Nephron progenitor cell (in vitro differentiated cells): ENCODE measurements around the gene PARP14.
"Not testable (repeated sequence)": the region's sequence is repeated elsewhere in the genome, so short reads cannot be mapped to it uniquely, and the experiment has no call there.

ENCODE experiments used
- DNase-seq: peaks from one replicate; pipeline ENCODE4 v3.0.0; 2021
- H3K27ac Mint-ChIP-seq: 2 replicates; pipeline ENCODE4 v1.8.0; 2021; ENCODE audit warnings: mild to moderate bottlenecking, moderate library complexity, mixed read lengths
- H3K27me3 Mint-ChIP-seq: 2 replicates; pipeline ENCODE4 v1.8.0; 2021; ENCODE audit warnings: mild to moderate bottlenecking, low read depth, mixed read lengths; ENCODE audit not compliant: poor library complexity
- H3K36me3 Mint-ChIP-seq: 2 replicates; pipeline ENCODE4 v1.8.0; 2021; ENCODE audit warnings: low read depth, mixed read lengths
- H3K4me1 Mint-ChIP-seq: 2 replicates; pipeline ENCODE4 v1.8.0; 2021; ENCODE audit warnings: mixed read lengths
- H3K4me3 Mint-ChIP-seq: 2 replicates; pipeline ENCODE4 v1.8.0; 2021; ENCODE audit warnings: mild to moderate bottlenecking, moderate library complexity, mixed read lengths
- H3K9me3 Mint-ChIP-seq: 2 replicates; pipeline ENCODE4 v1.8.0; 2021; ENCODE audit warnings: mild to moderate bottlenecking, moderate library complexity, mixed read lengths
- CTCF ChIP-seq: fragments of 200-600 bp; sonication (generic); IDR thresholded peaks from 2 replicates; pipeline ENCODE4 v1.5.0; 2021; ENCODE audit warnings: antibody characterized with exemption

Gene PARP14

GRCh38 chr3:122725106-122725505 is 44.5 kb downstream of the PARP14 start:
- no peaks in the 10 kb centered on the region for H3K27me3 Mint-ChIP-seq
- H3K9me3 Mint-ChIP-seq, result peaks cover 26% of the 10 kb centered on the region
- TF ChIP-seq CTCF, result no peak
- no peak for DNase-seq
- H3K4me3 Mint-ChIP-seq, result no peak overlapping the region
- H3K36me3 Mint-ChIP-seq, result peaks cover 10% of the 10 kb centered on the region
- no peaks in the 10 kb centered on the region for H3K4me1 Mint-ChIP-seq
- no peak overlapping the region for H3K27ac Mint-ChIP-seq

- H3K4me1 Mint-ChIP-seq, result no peaks in the 10 kb centered on the region
- H3K27me3 Mint-ChIP-seq, result no peaks in the 10 kb centered on the region
- DNase-seq, result no peak
- H3K36me3 Mint-ChIP-seq, result peaks cover 16% of the 10 kb centered on the region
- no peak overlapping the region for H3K4me3 Mint-ChIP-seq
- no peak for TF ChIP-seq CTCF
- H3K9me3 Mint-ChIP-seq, result peaks cover 33% of the 10 kb centered on the region
- H3K27ac Mint-ChIP-seq, result no peak overlapping the region
These were observed 46.7 kb downstream of the PARP14 start for GRCh38 chr3:122727294-122727693.

- Mint-ChIP-seq H3K4me1 (no peaks in the 10 kb centered on the region), H3K27me3 (no peaks in the 10 kb centered on the region), H3K4me3 (no peak overlapping the region), H3K9me3 (peaks cover 37% of the 10 kb centered on the region), H3K36me3 (peaks cover 21% of the 10 kb centered on the region), H3K27ac (no peak overlapping the region)
- no peak for TF ChIP-seq CTCF
- no peak for DNase-seq
These were observed 47.1 kb downstream of the PARP14 start for GRCh38 chr3:122727766-122728165.

GRCh38 chr3:122728186-122728585 is 47.5 kb downstream of the PARP14 start:
- peaks cover 25% of the 10 kb centered on the region for H3K36me3 Mint-ChIP-seq
- DNase-seq, result no peak
- no peak overlapping the region for H3K4me3 Mint-ChIP-seq
- H3K4me1 Mint-ChIP-seq, result no peaks in the 10 kb centered on the region
- H3K9me3 Mint-ChIP-seq, result peaks cover 40% of the 10 kb centered on the region
- no peaks in the 10 kb centered on the region for H3K27me3 Mint-ChIP-seq
- TF ChIP-seq CTCF, result no peak
- H3K27ac Mint-ChIP-seq, result no peak overlapping the region

GRCh38 chr3:122728756-122729514 is 48.3 kb downstream of the PARP14 start:
- no peak for DNase-seq
- TF ChIP-seq CTCF, result no peak
- Mint-ChIP-seq H3K27ac (no peak overlapping the region), H3K4me1 (no peaks in the 10 kb centered on the region), H3K9me3 (peaks cover 39% of the 10 kb centered on the region), H3K27me3 (no peaks in the 10 kb centered on the region), H3K4me3 (no peak overlapping the region), H3K36me3 (peaks cover 31% of the 10 kb centered on the region)

- Mint-ChIP-seq H3K9me3 (peaks cover 46% of the 10 kb centered on the region), H3K4me1 (no peaks in the 10 kb centered on the region), H3K27me3 (no peaks in the 10 kb centered on the region), H3K4me3 (no peak overlapping the region), H3K27ac (no peak overlapping the region), H3K36me3 (peaks cover 41% of the 10 kb centered on the region)
- no peak for DNase-seq
- TF ChIP-seq CTCF, result no peak
These were observed 49.6 kb downstream of the PARP14 start for GRCh38 chr3:122730240-122730639.

- H3K4me3 Mint-ChIP-seq, DNase-seq, H3K27ac Mint-ChIP-seq: not testable (repeated sequence)
These were observed 52.3 kb downstream of the PARP14 start for GRCh38 chr3:122732682-122733525.

More at GRCh38 chr3:122732682-122733525, 52.3 kb downstream of the PARP14 start:
- Mint-ChIP-seq H3K9me3 (peaks cover 33% of the 10 kb centered on the region), H3K36me3 (peaks cover 31% of the 10 kb centered on the region)
- H3K4me1 Mint-ChIP-seq, H3K27me3 Mint-ChIP-seq: not testable (repeated sequence)
